HG03025 (cell line): Measurements from ENCODE around the gene KIF26B.

Experiments used
- ATAC-seq: cut with Tn5 transposase; IDR thresholded peaks from one replicate; pipeline ENCODE4 v1.9.1; 2021; ENCODE audit warnings: mild to moderate bottlenecking, moderate library complexity; ENCODE audit not compliant: unreplicated experiment, low FRiP score

KIF26B gene

DNA sequence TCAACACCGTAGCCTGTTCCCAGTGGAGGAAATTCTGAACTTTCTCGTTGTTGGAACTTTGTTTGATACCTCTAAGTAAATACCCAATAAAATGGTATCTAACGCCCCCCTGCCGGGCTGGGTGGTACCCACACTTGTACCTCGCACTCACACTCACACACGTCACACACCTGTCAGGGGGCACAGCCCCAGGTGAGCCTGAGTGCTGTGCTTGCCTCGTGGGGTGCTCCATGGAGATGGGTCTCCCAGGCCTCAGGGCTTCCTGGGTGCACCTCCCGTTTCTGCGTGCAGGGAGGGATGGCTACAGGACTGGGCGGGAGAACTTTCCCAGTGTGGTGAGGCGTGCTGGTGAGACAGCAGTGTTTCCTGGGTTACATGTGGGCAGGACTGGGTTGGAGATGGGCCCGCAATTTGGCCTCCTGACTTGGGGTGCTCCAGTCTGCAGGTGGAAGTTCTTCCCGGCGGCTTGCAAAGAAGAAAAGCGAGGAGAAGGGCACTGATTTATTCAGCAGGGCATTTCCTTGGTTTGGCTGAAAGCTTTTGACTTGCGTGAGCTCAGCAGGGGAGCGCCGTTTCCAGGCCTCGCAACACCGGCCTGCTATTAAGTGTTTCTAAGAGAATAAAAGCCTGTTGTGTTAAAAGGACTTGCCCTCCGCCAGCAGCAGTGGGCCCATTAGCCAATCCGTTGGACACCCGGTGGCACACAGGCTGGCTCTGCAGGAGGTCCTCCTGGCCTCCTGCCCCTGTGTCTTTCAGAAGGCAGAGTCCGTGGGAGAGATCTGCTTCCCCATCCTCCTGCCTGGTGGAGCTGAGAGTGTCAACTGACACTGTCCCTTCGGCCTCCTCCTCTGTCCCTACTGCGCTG is 79.7 kb downstream of the KIF26B start:
- ATAC-seq, result no peak

DNA sequence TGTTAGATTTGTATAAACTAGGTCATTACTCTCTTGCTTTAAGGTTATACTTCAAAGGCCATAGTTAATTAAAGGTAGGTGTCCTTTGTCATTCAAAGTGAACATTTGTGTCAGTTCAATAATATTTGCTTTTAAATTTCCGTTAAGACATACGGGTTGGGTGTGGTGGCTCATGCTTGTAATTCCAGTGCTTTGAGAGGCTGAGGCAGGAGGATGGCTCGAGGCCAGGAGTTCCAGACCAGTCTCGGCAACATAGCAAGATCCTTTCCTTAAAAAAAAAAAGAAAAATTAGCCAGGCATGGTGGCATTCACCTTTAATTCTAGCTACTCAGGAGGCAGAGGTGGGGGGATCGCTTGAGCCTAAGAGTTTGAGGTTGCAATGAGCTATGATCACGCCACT is 80.4 kb downstream of the KIF26B start:
- ATAC-seq, result no peak

DNA sequence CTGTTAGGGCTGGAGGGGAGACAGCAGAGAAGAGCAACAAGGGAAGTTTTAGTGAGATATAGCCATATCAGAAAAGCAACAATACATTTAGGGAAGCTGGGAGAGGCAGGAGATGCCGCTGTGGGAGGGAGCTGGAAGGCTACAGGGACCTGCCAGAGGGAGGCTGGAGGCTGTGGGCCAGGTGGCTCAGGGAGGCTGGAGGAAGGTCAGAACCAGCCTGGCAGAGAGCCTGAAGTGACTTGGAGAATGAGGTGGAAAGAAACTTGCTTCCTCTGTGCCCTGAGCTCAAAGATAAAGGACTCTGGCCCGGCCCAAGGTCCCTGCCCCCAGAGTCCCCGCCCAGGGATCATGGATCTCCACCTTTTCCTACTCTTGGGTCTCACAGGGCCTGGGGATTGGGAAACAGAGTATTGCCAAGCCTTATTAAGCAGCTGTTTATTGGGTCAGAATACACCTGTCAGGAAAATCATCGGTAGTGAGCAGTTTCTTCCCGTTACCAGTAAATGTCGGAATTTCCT is 85.9 kb downstream of the KIF26B start:
- no peak for ATAC-seq

DNA sequence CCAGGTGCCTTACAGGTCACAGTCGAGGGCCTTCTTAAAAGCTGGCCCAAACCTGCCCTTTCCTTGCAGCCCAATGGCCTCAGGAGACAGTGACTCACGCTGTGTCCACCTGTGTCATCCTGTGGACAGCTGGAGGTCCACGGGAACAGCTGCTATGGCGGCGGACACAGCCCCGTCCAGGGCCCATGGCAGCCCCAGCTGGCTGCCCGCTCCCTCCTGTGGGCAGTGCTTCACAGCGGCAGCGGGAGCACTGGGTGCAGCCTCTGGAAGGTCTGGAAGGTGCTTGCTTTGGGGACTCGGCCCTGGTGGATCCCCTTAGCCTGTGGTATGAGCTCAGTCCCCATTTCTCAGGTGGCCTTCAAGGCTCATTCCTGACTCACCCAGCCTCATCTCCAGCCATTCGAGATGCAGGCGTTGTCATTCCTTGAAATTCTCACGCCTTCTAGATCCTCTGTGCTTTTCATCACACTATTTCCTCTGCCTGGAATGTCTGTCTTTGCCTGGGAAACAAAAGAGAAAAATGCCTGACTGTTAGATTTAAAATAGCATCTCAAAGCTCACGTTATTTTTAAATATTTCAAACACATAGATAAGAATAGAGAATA is 86.8 kb downstream of the KIF26B start:
- no peak for ATAC-seq

DNA sequence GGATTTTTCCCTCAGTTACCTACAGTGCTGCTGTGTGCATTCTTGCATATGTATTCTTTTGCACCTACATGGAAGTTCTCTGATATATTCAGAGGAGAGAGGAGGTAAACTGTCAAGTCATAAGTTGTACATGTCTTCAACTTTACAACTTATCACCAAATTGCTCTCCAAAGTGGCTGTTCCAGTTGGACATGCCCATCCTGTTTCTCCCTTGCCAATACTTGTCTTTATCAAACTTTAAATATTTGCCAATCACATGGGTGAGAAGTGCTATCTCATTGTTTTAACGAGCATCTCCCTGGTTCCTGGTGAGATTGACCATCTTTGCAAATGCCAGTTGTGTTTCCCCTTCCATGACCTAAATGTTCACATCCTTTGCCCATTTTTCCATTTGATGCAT is 88.2 kb downstream of the KIF26B start:
- no peak for ATAC-seq

- ATAC-seq, result no peak
These were observed 90.4 kb downstream of the KIF26B start for GRCh38 chr1:245245021-245245667.

DNA sequence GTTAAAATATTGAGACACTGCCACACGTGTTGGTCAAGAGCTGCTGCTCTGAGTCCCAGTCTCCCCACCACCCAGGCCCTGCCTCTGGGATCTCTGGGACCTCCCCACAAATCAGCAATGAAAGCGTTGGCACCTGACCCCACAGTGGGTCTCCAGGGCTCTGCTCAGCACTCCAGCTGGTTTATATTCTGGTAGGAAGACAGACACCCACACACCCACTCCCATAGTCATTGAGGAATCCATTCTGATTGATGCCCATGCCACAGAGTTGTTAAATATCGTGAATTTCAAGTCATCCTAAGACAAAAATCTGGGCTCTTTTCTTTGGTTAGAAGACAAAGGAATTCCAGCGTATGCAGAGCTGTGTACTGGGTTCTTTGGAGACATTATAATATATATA is 91.6 kb downstream of the KIF26B start:
- no peak for ATAC-seq

DNA sequence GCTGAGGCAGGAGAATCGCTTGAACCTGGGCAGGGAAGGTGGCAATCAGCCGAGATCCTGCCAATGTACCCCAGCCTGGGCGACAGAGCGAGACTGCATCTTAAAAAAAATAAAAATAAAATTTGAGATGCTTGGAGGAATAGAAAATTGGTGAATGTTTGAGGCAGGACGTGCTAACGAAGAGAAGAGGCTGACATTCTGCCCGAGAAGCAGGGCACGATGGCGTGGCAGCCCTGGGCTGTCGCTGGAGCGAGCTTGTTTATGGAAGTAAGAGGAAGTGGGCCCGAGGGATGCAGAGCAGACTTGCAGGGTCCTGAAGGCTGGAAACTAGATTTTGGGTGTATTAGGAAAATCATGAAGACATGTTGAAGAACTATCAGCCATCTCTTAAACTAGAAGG is 92.6 kb downstream of the KIF26B start:
- ATAC-seq, result no peak

DNA sequence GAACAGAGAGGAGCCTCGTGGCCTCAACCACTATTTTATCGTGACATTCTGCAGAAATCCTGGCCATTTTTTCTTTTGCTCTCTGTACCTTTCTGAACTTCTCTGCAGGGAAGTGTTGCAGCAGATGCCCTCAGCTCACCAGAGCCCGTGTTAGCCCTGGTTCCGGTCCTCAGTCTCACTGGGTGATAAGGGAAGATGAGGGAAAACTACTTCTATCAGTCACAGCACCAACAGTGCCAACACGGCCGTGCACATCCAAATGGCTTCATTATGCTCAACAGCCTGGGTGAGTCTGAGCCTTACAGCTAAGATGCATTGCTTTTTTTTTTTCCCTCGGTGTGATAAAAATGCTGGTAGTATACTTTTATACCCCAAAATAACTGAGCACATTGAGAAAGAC is 93.0 kb downstream of the KIF26B start:
- ATAC-seq, result no peak

- ATAC-seq, result no peak
These were observed 93.5 kb downstream of the KIF26B start for GRCh38 chr1:245248231-245248731.

GRCh38 chr1:245255783-245256182 is 101.0 kb downstream of the KIF26B start:
- ATAC-seq, result no peak

DNA sequence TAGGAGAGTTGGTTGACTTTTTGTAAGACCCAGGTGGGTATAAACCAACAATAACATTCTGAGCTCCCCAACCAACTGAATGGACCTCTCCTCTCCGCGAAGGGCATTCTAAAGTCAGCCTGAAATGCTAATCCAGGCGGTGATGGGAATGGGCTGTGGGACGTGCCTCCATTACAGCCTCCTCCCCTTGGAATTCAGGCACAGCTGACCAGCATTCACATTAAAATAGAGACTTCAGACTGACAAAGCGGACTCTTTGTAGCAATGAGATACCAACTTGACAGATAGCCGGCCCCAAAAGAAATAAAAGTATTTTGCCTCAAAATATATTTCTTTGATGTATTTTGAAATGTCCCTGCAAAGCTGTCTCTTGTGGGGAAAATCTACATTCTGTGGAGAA is 101.7 kb downstream of the KIF26B start:
- ATAC-seq, result no peak

DNA sequence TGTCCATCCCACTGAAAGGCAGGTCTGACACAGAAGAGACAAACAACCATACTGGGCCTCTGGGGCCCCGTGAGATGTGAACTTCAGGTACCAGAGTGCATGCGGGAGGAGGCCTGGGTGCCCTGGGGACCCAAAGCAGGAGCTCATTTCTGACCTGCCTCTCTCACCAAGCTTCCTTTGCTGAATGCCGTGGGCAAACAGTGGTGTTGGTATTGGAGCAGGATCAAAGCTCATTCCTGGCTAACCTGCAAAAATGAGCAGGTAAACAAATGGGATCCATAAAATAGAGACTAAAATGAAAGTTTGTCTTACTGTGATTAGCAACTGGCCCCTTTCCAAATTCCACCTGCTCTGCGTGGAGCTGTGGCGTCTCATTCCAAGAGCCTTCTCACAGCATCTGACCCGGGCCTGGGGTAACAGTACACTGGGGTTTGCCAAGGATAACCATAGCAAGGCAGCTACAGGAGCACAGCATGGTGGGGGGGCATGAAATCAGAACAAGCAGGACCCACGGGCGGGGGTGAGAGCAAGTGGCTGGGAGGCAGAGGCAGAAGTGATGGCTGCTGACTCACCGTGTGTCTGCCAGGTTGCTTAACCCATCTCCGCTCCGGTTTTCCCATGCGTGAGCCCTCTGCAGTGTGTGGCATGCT is 103.6 kb downstream of the KIF26B start:
- ATAC-seq, result no peak

- no peak for ATAC-seq
These were observed 105.5 kb downstream of the KIF26B start for GRCh38 chr1:245260110-245260882.

DNA sequence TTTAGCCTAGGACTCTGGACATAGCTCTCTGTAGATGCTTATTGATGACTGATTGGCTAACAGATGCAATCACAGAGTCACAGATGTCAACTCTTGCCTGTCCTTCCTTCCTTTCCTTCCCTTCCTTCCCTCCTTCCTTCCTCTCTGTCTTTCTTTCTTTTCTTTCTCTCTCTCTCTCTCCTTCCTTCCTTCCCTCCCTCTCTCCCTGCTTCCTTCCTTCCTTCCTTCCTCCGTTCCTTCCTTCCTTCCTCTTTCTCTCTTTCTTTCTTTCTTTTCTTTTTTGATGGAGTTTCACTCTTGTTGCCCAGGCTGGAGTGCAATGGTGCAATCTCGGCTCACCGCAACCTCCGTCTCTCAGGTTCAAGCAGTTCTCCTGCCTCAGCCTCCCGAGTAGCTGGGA is 106.1 kb downstream of the KIF26B start:
- no peak for ATAC-seq

GRCh38 chr1:245261786-245262185 is 107.0 kb downstream of the KIF26B start:
- no peak for ATAC-seq

GRCh38 chr1:245263529-245264095 is 108.8 kb downstream of the KIF26B start:
- ATAC-seq, result no peak

GRCh38 chr1:245264226-245264625 is 109.4 kb downstream of the KIF26B start:
- no peak for ATAC-seq

- no peak for ATAC-seq
These were observed 111.3 kb downstream of the KIF26B start for GRCh38 chr1:245266105-245266504.

DNA sequence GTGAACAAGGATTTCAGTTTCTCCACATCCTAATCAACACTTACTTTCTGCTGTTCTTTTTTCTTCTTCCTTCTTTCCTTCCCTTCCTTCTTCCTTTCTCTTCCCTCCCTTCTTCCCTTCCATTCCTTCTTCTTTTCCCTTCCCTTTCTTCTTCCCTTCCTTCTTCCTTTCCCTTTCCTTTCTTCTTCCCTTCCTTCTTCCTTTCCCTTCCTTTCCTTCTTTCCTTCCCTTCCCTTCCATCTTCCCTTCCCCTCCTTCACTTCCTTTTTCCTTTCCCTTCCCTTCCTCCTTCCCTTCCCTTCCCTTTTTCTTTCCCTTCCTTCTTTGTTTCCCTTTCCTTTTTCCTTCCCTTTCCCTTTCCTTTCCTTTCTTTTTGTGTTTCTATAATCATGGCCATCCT is 115.3 kb downstream of the KIF26B start:
- ATAC-seq, result no peak
